ENCODE measurements around the gene PHACTR2. TPM values are rescaled to one million over a fixed set of nuclear protein-coding genes. Genes with fewer than 3 reads are reported as not detected.
A peak's percentile ranks its signal among the peaks of the same experiment; 100 is the strongest.
"Not testable (repeated sequence)": the region's sequence is repeated elsewhere in the genome, so short reads cannot be mapped to it uniquely, and the experiment has no call there.

Gene PHACTR2
- total RNA-seq, 2 donors from 2014 or later, result 164 to 222 TPM

DNA sequence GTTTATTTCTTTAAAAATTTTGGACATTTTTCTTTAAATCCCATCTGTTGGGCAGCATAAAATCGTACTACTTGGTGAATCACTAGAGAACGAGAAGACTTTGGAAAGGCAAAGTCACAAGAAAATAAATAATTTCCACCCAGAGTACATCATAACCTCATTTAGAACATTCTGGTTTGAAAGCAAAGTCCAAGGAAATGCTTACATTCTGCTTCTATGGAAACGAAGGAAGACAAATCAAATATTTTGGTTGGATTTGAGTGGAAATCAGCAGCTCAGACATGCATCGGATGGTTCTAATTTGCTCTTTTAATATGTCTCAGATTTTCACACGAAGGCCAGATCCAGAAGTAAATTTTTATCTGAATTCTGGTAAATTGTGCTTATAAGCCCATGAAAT, 104.7 kb downstream of the PHACTR2 start:
- H3K36me3 ChIP-seq (ENCODE audit: control insufficient read depth, insufficient read depth, low read length), result peaks cover 98% of the 10 kb centered on the region
- H3K9me3 Mint-ChIP-seq, result peaks cover 37% of the 10 kb centered on the region
- H3K27me3 ChIP-seq (ENCODE audit: control insufficient read depth, insufficient read depth, low read length, poor library complexity, severe bottlenecking), result no peaks in the 10 kb centered on the region
- peak overlapping the region; percentile 59 for H3K4me3 ChIP-seq (ENCODE audit: low read length)
- 89 to 96% methylated on average over 3 to 5 of the region's 5 CpGs for WGBS, 2 experiments (ENCODE audit: insufficient coverage in 1 of 2, insufficient read length in 1 of 2)
- no peak overlapping the region for H3K27ac ChIP-seq (ENCODE audit: low read depth, low read length)
- peaks cover 57% of the 10 kb centered on the region for H3K9me3 ChIP-seq (ENCODE audit: control insufficient read depth, low read length)
- no peaks in the 10 kb centered on the region for H3K27me3 Mint-ChIP-seq (ENCODE audit: insufficient read depth)
- H3K27ac Mint-ChIP-seq, result no peak overlapping the region
- TF ChIP-seq, protein P1, sequence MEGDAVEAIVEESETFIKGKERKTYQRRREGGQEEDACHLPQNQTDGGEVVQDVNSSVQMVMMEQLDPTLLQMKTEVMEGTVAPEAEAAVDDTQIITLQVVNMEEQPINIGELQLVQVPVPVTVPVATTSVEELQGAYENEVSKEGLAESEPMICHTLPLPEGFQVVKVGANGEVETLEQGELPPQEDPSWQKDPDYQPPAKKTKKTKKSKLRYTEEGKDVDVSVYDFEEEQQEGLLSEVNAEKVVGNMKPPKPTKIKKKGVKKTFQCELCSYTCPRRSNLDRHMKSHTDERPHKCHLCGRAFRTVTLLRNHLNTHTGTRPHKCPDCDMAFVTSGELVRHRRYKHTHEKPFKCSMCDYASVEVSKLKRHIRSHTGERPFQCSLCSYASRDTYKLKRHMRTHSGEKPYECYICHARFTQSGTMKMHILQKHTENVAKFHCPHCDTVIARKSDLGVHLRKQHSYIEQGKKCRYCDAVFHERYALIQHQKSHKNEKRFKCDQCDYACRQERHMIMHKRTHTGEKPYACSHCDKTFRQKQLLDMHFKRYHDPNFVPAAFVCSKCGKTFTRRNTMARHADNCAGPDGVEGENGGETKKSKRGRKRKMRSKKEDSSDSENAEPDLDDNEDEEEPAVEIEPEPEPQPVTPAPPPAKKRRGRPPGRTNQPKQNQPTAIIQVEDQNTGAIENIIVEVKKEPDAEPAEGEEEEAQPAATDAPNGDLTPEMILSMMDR (conservative IDR thresholded peaks at IDR 0.05), result no peak
- no peak for DNase-seq
- no peaks in the 10 kb centered on the region for H3K4me1 ChIP-seq (ENCODE audit: control insufficient read depth, insufficient read depth, low read length)
- H3K9ac ChIP-seq (ENCODE audit: extremely low read depth, low read length, poor library complexity, severe bottlenecking), result no peak overlapping the region
- H3K4me3 Mint-ChIP-seq, result no peak overlapping the region
- no peaks in the 10 kb centered on the region for H3K4me1 Mint-ChIP-seq
- H3K36me3 Mint-ChIP-seq (ENCODE audit: low read depth), result peaks cover 89% of the 10 kb centered on the region

DNA sequence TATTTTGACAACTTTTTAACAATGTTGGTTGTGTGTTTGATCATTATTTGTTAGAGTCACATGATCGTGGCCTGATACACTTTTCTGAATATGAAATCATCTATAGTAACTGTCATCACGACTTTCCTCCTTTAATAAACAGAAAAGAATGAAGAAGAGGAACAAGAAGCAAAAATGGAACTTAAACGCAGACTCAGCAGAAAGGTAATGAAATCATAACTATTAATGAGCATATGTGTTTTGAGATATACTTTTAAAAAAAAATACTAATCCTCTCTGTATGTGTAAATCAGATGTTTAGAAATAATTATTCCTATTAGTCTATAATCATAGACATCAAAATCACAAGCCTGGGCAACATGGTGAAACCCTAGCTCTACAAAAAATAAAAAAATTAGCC, 105.3 kb downstream of the PHACTR2 start:
- Histone ChIP-seq H3K36me3 (ENCODE audit: control insufficient read depth, insufficient read depth, low read length) (peaks cover 98% of the 10 kb centered on the region), H3K4me3 (ENCODE audit: low read length) (peak overlapping the region; percentile 59), H3K9me3 (ENCODE audit: control insufficient read depth, low read length) (peaks cover 58% of the 10 kb centered on the region), H3K27me3 (ENCODE audit: control insufficient read depth, insufficient read depth, low read length, poor library complexity, severe bottlenecking) (no peaks in the 10 kb centered on the region), H3K27ac (ENCODE audit: low read depth, low read length) (no peak overlapping the region), H3K9ac (ENCODE audit: extremely low read depth, low read length, poor library complexity, severe bottlenecking) (no peak overlapping the region), H3K4me1 (ENCODE audit: control insufficient read depth, insufficient read depth, low read length) (no peaks in the 10 kb centered on the region)
- H3K27me3 Mint-ChIP-seq (ENCODE audit: insufficient read depth), result no peaks in the 10 kb centered on the region
- H3K9me3 Mint-ChIP-seq, result peaks cover 37% of the 10 kb centered on the region
- H3K27ac Mint-ChIP-seq, result no peak overlapping the region
- TF ChIP-seq, protein P1 (conservative IDR thresholded peaks at IDR 0.05), result no peak
- no peak for DNase-seq
- no peak overlapping the region for H3K4me3 Mint-ChIP-seq
- H3K36me3 Mint-ChIP-seq (ENCODE audit: low read depth), result peaks cover 90% of the 10 kb centered on the region
- H3K4me1 Mint-ChIP-seq, result no peaks in the 10 kb centered on the region
- 100% methylated on average over 1 of the region's 3 CpGs for whole genome bisulfite sequencing, 2 experiments (ENCODE audit: insufficient coverage in 1 of 2, insufficient read length in 1 of 2)

DNA sequence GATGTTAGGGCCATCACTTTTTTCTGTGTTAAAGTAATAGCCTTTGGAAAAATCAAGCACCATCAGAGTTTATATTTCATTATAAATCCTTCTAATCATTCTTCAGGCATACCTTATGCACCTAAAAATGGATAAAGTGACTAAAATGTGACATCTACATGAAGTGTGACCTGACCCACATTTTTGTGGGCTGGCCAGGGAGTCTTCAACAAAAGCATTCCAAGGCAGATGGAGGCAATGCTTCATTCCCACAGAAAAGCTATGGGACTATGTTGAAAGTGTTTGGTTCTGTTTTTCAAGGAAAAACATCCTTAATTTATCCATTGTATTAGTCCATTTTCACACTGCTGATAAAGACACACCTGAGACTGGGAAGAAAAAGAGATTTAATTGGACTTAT, 106.6 kb downstream of the PHACTR2 start:
- Histone ChIP-seq H3K27ac (ENCODE audit: low read depth, low read length) (no peak overlapping the region), H3K36me3 (ENCODE audit: control insufficient read depth, insufficient read depth, low read length) (peaks cover 98% of the 10 kb centered on the region), H3K9me3 (ENCODE audit: control insufficient read depth, low read length) (peaks cover 61% of the 10 kb centered on the region), H3K9ac (ENCODE audit: extremely low read depth, low read length, poor library complexity, severe bottlenecking) (no peak overlapping the region), H3K4me1 (ENCODE audit: control insufficient read depth, insufficient read depth, low read length) (no peaks in the 10 kb centered on the region), H3K27me3 (ENCODE audit: control insufficient read depth, insufficient read depth, low read length, poor library complexity, severe bottlenecking) (no peaks in the 10 kb centered on the region), H3K4me3 (ENCODE audit: low read length) (no peak overlapping the region)
- H3K27me3 Mint-ChIP-seq (ENCODE audit: insufficient read depth), result no peaks in the 10 kb centered on the region
- H3K4me1 Mint-ChIP-seq, result no peaks in the 10 kb centered on the region
- DNase-seq, result no peak
- no peak overlapping the region for H3K4me3 Mint-ChIP-seq
- H3K27ac Mint-ChIP-seq, result no peak overlapping the region
- H3K9me3 Mint-ChIP-seq, result peaks cover 37% of the 10 kb centered on the region
- H3K36me3 Mint-ChIP-seq (ENCODE audit: low read depth), result peaks cover 91% of the 10 kb centered on the region
- TF ChIP-seq, protein P1 (conservative IDR thresholded peaks at IDR 0.05), result no peak

DNA sequence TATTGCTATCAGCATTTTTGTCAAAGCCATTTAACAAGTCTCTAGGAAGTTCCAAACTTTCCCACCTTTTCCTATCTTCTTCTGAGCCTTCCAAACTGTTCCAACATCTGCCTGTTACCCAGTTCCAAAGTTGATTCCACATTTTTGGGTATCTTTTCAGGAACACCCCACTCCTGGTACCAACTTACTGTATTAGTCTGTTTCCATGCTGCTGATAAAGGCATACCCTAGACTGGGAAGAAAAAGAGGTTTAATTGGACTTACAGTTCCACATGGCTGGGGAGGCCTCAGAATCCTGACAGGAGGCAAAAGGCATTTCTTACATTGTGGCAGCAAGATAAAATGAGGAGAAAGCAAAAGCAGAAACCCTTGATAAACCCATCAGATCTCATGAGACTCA, 108.6 kb downstream of the PHACTR2 start:
- not testable (repeated sequence) for H3K27me3 ChIP-seq (ENCODE audit: control insufficient read depth, insufficient read depth, low read length, poor library complexity, severe bottlenecking); H3K4me1 Mint-ChIP-seq; H3K27ac ChIP-seq (ENCODE audit: low read depth, low read length); H3K4me1 ChIP-seq (ENCODE audit: control insufficient read depth, insufficient read depth, low read length); H3K27me3 Mint-ChIP-seq (ENCODE audit: insufficient read depth); H3K9ac ChIP-seq (ENCODE audit: extremely low read depth, low read length, poor library complexity, severe bottlenecking); H3K4me3 ChIP-seq (ENCODE audit: low read length); H3K4me3 Mint-ChIP-seq; DNase-seq; H3K27ac Mint-ChIP-seq
- peaks cover 99% of the 10 kb centered on the region for H3K36me3 ChIP-seq (ENCODE audit: control insufficient read depth, insufficient read depth, low read length)
- H3K36me3 Mint-ChIP-seq (ENCODE audit: low read depth), result peaks cover 96% of the 10 kb centered on the region
- H3K9me3 ChIP-seq (ENCODE audit: control insufficient read depth, low read length), result peaks cover 72% of the 10 kb centered on the region
- H3K9me3 Mint-ChIP-seq, result peaks cover 39% of the 10 kb centered on the region

All from endodermal cell (in vitro differentiated cells).